ENCODE results near the gene DRC1. TPM values are rescaled to one million over a fixed set of nuclear protein-coding genes. Genes with fewer than 3 reads are reported as not detected.

DRC1 gene
- total RNA-seq, 1 experiment from 2014 or later, result not detected

DNA sequence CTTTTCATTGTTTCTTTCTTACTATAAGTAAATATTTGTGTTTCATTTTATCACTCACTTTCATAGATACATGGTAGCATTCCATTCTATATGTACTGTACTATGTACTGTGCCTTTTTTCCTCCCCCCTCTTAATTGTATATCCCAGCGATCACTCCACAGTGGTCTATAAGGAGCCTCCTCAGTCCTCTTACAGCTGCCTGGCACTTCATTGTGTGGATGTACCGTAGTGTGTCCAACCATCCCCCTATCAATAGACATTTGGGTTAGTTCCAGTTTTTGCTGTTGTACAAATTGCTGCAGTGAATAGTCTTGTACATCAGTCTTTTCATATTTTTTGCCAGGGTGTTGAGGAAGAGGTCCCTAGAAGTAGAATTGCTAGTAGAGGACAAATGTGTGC is 21.4 kb upstream of the DRC1 start:
- Histone ChIP-seq H3K27me3 (ENCODE audit: insufficient read depth, low read length) (no peaks in the 10 kb centered on the region), H3K4me3 (replicated peaks in 1 of 2; ENCODE audit: low read depth in 1 of 2, low read length in 2 of 2) (no peak overlapping the region), H3K27ac (ENCODE audit: low read depth, low read length) (no peak overlapping the region), H3K4me2 (ENCODE audit: low read length) (no peak overlapping the region), H3K9ac (ENCODE audit: low read length) (no peak overlapping the region), H4K20me1 (ENCODE audit: insufficient read depth) (0 out of 2 replicates have a peak, but pooled peaks cover 3% of the 10 kb centered on the region), H3K36me3 (ENCODE audit: control insufficient read depth in 1 of 2, insufficient read depth in 2 of 2, low read length in 2 of 2) (peaks cover 9 to 39% of the 10 kb centered on the region in 2 experiments), H3K4me1 (ENCODE audit: control insufficient read depth in 1 of 2, insufficient read depth in 2 of 2, low read length in 2 of 2) (no peaks in the 10 kb centered on the region), H2AFZ (ENCODE audit: low read depth, low read length, poor library complexity, severe bottlenecking) (no peak overlapping the region), H3K79me2 (ENCODE audit: insufficient read depth, low read length) (peaks cover 23% of the 10 kb centered on the region; the same call in 1 of the 2 replicates), H3K9me2 (ENCODE audit: insufficient read depth) (no peaks in the 10 kb centered on the region), H3K9me3 (ENCODE audit: control insufficient read depth in 1 of 2, insufficient read depth in 1 of 2, low read depth in 1 of 2, low read length in 2 of 2) (no peaks in the 10 kb centered on the region)
- POLR2A ChIA-PET, result no interaction called here
- CTCF ChIA-PET, result no interaction called here
- TF ChIP-seq, protein P1, sequence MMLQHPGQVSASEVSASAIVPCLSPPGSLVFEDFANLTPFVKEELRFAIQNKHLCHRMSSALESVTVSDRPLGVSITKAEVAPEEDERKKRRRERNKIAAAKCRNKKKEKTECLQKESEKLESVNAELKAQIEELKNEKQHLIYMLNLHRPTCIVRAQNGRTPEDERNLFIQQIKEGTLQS (IDR thresholded peaks at IDR 0.05), result no peak
- TF ChIP-seq CBX3 (IDR thresholded peaks at IDR 0.05; ENCODE audit: low read depth) (no peak), ZNF274 (IDR thresholded peaks at IDR 0.05; ENCODE audit: low read depth, low read length) (no peak), SP1 (IDR thresholded peaks at IDR 0.05; ENCODE audit: low read depth) (no peak), SRF (IDR thresholded peaks at IDR 0.05; ENCODE audit: low read depth) (no peak), POLR2A (IDR thresholded peaks at IDR 0.05; ENCODE audit: borderline replicate concordance, extremely low read depth, insufficient read depth, insufficient read length) (no peak), ELF1 (IDR thresholded peaks at IDR 0.05; ENCODE audit: borderline replicate concordance, low read depth) (no peak)
- TF ChIP-seq, protein P2, sequence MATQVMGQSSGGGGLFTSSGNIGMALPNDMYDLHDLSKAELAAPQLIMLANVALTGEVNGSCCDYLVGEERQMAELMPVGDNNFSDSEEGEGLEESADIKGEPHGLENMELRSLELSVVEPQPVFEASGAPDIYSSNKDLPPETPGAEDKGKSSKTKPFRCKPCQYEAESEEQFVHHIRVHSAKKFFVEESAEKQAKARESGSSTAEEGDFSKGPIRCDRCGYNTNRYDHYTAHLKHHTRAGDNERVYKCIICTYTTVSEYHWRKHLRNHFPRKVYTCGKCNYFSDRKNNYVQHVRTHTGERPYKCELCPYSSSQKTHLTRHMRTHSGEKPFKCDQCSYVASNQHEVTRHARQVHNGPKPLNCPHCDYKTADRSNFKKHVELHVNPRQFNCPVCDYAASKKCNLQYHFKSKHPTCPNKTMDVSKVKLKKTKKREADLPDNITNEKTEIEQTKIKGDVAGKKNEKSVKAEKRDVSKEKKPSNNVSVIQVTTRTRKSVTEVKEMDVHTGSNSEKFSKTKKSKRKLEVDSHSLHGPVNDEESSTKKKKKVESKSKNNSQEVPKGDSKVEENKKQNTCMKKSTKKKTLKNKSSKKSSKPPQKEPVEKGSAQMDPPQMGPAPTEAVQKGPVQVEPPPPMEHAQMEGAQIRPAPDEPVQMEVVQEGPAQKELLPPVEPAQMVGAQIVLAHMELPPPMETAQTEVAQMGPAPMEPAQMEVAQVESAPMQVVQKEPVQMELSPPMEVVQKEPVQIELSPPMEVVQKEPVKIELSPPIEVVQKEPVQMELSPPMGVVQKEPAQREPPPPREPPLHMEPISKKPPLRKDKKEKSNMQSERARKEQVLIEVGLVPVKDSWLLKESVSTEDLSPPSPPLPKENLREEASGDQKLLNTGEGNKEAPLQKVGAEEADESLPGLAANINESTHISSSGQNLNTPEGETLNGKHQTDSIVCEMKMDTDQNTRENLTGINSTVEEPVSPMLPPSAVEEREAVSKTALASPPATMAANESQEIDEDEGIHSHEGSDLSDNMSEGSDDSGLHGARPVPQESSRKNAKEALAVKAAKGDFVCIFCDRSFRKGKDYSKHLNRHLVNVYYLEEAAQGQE (IDR thresholded peaks at IDR 0.05; ENCODE audit: low read depth), result no peak
- intact Hi-C loops (cut with micrococcal nuclease), result no loop called here
- ATAC-seq (no peak), DNase-seq (ENCODE audit: low read depth, low spot score) (no peak)
- RAD21 ChIA-PET (ENCODE audit: low non-redundant PET in 1 of 2, low total read pairs in 2 of 2, uncharacterized antibody in 2 of 2, unreplicated experiment in 2 of 2), result no interaction called here
- no TSS peak for BruUV-seq (replicated peaks)
